ENCODE measurements around the gene ITGB7. TPM values are rescaled to one million over a fixed set of nuclear protein-coding genes. Genes with fewer than 3 reads are reported as not detected.

Gene ITGB7
- polyA plus RNA-seq, 3 donors = 24.1 to 33.1 (median 28.4) TPM

- Mint-ChIP-seq H3K27me3 (ENCODE audit: low read depth in 3 of 3) (peaks cover 53 to 66% (median 64%) of the 10 kb centered on the region in 3 donors), H3K36me3 (peaks cover 3 to 6% of the 10 kb centered on the region in 2 donors), H3K4me3 (peak overlapping the region in 1 of 2 donors; percentile 90), H3K9me3 (peaks cover 0 to 4% (median 0%) of the 10 kb centered on the region in 7 donors), H3K4me1 (peaks cover 22% of the 10 kb centered on the region), H3K27ac (peak overlapping the region in 1 of 7 donors; percentile 58)
- Histone ChIP-seq H3K36me3 (replicated peaks in 1 of 2; ENCODE audit: control insufficient read depth in 1 of 2, insufficient read depth in 2 of 2, low read length in 2 of 2) (no peaks in the 10 kb centered on the region), H3K27ac (ENCODE audit: low read depth in 1 of 2, low read length in 2 of 2) (no peak overlapping the region), H3K4me3 (replicated peaks in 1 of 3; ENCODE audit: low read depth in 2 of 3, low read length in 3 of 3) (no peak overlapping the region), H3K9me3 (replicated peaks in 1 of 2; ENCODE audit: control insufficient read depth in 1 of 2, insufficient read depth in 1 of 2, low read length in 2 of 2) (no peaks in the 10 kb centered on the region), H2AFZ (ENCODE audit: insufficient read depth, low read depth, low read length, poor library complexity, severe bottlenecking) (no peak overlapping the region), H3K27me3 (ENCODE audit: control insufficient read depth in 2 of 2, insufficient read depth in 2 of 2, low read length in 2 of 2) (peaks cover 10 to 54% of the 10 kb centered on the region in 2 donors), H3K4me1 (ENCODE audit: control insufficient read depth in 1 of 2, insufficient read depth in 2 of 2, low read length in 2 of 2) (peaks cover 18 to 21% of the 10 kb centered on the region in 2 donors), H3K9ac (ENCODE audit: insufficient read depth, low read length, poor library complexity, severe bottlenecking) (no peak overlapping the region), H4K20me1 (ENCODE audit: insufficient read depth, low read length) (no peaks in the 10 kb centered on the region), H3K79me2 (ENCODE audit: insufficient read depth, low read length) (no peaks in the 10 kb centered on the region), H3K4me2 (replicated peaks; ENCODE audit: extremely low read depth, low read length, poor library complexity, severe bottlenecking) (no peak overlapping the region)
- TF ChIP-seq CTCF (IDR thresholded peaks at IDR 0.05) = no peak
- WGBS (ENCODE audit: insufficient coverage) = 58% methylated on average over 3 of the region's 7 CpGs
- no peak for DNase-seq
- intact Hi-C loops (cut with micrococcal nuclease) = no loop called here
These were observed 26.6 kb upstream of the ITGB7 start for GRCh38 chr12:53233671-53234121.

GRCh38 chr12:53232646-53233461 is 25.8 kb upstream of the ITGB7 start:
- no peaks in the 10 kb centered on the region for H3K9me3 ChIP-seq (replicated peaks in 1 of 2; ENCODE audit: control insufficient read depth in 1 of 2, insufficient read depth in 1 of 2, low read length in 2 of 2)
- DNase-seq = peak in 1 of 3 donors; percentile 20
- Mint-ChIP-seq H3K9me3 (peaks cover 0 to 4% (median 0%) of the 10 kb centered on the region in 7 donors), H3K27ac (peak overlapping the region in 3 of 7 donors; percentile 61 to 70 (median 69)), H3K27me3 (ENCODE audit: low read depth in 3 of 3) (peaks cover 58 to 65% (median 62%) of the 10 kb centered on the region in 3 donors), H3K4me1 (peaks cover 25% of the 10 kb centered on the region), H3K36me3 (peaks cover 3 to 6% of the 10 kb centered on the region in 2 donors), H3K4me3 (peak overlapping the region; percentile 83 to 90)
- no peak for TF ChIP-seq CTCF (IDR thresholded peaks at IDR 0.05)
- no peak overlapping the region for H3K27ac ChIP-seq (ENCODE audit: low read depth in 1 of 2, low read length in 2 of 2)
- WGBS (ENCODE audit: insufficient coverage) = 17% methylated on average over 1 of the region's 11 CpGs
- intact Hi-C loops (cut with micrococcal nuclease) = no loop called here
- peaks cover 18 to 21% of the 10 kb centered on the region in 2 donors for H3K4me1 ChIP-seq (ENCODE audit: control insufficient read depth in 1 of 2, insufficient read depth in 2 of 2, low read length in 2 of 2)
- H3K4me3 ChIP-seq (replicated peaks in 1 of 3; ENCODE audit: low read depth in 2 of 3, low read length in 3 of 3) = peak overlapping the region in 2 of 3 experiments; percentile 31 to 65
- peaks cover 10 to 54% of the 10 kb centered on the region in 2 donors for H3K27me3 ChIP-seq (ENCODE audit: control insufficient read depth in 2 of 2, insufficient read depth in 2 of 2, low read length in 2 of 2)
- H3K36me3 ChIP-seq (replicated peaks in 1 of 2; ENCODE audit: control insufficient read depth in 1 of 2, insufficient read depth in 2 of 2, low read length in 2 of 2) = no peaks in the 10 kb centered on the region
- peak overlapping the region; percentile 77 for H3K4me2 ChIP-seq (replicated peaks; ENCODE audit: extremely low read depth, low read length, poor library complexity, severe bottlenecking)
- H2AFZ ChIP-seq (ENCODE audit: insufficient read depth, low read depth, low read length, poor library complexity, severe bottlenecking) = peak overlapping the region; percentile 57
- no peaks in the 10 kb centered on the region for H4K20me1 ChIP-seq (ENCODE audit: insufficient read depth, low read length)
- no peak overlapping the region for H3K9ac ChIP-seq (ENCODE audit: insufficient read depth, low read length, poor library complexity, severe bottlenecking)
- no peaks in the 10 kb centered on the region for H3K79me2 ChIP-seq (ENCODE audit: insufficient read depth, low read length)

Measured in CD14-positive monocyte (primary cell).